ENCODE measurements around the gene CNTN4.
"Not testable (repeated sequence)": the region's sequence is repeated elsewhere in the genome, so short reads cannot be mapped to it uniquely, and the experiment has no call there.

The CNTN4 gene

DNA sequence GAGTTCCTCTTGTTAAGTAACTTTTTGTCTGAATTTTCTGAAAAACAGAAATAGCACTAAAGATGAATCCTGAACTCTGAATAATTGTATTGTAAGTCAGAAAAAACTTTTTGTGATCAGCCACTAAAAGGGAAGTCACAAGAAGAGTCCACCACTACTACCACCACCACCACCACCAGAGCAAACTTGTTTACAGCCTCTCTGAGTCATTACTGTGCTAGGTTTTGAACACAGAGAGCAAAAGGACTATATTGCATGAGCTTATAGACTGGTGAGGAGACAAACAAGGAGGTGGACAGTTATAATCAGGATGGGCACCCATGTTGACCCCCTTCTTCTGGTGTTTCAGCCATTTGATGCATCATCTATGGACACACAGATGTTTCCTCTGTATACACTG, 869.8 kb downstream of the CNTN4 start:
- no peak for DNase-seq (ENCODE audit: low read depth)

DNA sequence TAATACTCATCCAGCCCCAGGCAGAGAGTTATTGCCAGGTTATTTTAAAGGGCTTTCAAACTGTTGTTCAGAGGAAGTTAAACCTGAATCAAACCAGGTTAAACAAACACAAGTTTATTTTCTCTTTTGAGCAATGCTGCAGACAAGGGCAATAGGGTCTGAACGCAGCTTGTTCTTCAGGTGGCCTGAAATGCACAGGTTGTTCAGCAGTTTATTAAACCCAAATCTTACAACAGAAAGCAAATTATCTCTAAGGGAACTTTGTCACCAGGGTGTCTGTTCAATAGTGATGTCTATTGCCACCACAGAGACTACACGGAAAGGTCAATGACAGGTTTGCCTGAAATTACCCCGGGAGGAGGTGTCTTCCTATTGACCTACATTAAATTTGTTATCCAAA, 877.5 kb downstream of the CNTN4 start:
- DNase-seq (ENCODE audit: low read depth) = no peak

DNA sequence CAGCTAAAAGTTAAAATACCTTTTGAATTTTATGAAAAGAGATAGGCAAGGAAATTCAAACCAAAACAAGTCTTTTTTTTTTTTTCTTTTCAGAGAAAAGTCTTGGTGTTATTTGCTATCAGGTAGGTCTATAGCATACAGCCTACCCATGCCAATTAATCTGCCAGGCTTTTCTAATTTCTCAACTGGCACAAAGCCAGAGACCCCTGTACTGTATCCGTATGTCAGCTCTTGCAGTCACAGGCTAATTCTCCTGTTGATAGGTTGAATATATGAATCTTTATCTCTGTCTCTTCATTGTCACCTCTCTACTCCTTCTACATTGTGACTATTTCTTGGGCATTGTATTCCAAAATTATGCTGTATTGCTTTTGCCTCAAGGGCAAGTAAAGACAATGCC, 878.1 kb downstream of the CNTN4 start:
- no peak for DNase-seq (ENCODE audit: low read depth)

DNA sequence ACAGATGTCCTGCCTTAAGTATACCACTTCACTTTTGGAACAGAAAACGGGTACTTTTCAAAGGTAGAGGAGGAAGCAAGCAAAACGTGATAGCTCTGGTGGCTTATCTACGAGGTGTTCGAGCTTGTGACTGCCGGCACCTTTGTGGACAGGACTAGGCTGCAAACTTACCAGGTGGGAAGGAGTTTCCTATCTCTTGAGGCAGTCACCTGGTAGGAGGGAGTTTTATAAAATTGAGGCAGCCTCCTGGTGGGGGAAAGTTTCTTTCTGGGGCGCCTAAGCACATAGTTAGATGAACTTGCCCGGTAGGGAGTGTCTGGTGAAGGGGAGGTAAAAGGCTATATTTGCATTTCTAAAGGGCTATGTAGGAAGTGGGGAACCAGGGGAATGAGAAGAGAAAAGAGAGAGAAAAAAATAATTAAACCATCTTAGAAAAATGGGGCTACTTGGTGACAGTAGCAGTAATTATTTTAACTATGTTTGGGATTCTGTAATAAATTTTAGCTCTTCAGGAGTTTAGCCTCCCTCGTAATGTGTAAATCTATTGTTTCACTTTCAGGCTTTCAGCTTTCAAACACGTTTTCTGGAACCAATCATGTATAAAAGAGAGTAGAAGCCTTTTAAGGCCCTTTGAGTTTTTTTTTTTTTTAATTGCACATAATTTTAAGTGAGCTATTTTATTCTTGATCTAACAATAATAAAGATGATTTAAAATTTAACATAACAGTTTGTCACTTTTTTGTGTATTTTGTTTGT, 880.5 kb downstream of the CNTN4 start:
- no peak for DNase-seq (ENCODE audit: low read depth)

DNA sequence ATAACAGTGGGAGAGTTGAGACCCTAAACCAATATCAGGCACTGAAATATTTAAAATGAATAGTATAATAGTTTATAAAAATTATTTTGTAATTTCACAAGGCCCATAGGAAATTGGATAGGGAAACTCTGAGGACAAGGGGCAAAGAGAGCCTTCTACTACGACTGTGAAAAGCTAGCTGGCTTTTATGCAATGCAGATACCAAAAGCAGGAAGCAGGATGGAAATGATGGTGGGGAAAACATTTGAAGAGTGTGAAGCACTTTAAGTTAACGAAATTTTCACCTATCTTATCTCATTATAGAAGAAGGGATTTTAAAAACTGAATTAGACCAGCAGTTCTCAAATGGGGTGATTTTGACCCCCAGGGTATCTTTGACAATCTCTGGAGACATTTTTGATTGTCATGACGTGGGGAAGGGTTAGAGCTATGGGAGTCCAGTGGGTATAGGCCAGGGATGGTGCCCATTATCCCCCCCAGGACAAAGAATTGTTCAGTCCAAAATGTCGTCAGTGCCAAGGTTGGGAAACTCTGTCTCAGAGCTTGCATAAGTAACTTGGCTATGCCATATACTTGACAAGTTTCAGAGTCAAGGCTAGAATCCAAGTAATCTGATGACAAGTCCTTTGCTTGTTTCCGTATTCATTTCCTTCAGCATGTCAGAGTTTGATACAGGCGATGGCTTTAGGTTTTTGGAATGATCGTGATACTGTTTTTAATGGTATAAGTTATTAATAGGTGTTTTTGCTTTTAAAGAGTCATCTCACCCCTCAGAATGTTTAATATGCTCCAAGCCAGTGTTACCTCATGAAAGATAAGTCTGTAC, 885.6 kb downstream of the CNTN4 start:
- DNase-seq (ENCODE audit: low read depth) = no peak

DNA sequence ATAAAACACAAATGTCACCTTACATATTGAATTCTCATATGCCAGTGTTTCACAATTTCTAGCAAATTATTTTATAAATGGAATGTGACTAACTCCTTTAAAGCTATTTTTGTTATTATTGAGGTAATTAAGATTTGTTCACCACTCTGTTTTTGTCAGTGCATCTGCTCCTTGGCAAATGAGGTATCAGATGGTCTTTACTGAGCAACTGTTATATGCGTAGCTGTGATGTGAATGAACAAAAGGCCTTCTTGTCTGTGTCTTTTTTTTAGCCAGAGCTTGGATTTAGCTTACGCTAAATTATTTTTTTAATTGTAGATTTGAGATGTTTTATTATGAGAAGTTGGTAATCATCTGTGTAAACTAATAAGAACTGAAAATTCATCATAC, 886.2 kb downstream of the CNTN4 start:
- DNase-seq (ENCODE audit: low read depth) = no peak

DNA sequence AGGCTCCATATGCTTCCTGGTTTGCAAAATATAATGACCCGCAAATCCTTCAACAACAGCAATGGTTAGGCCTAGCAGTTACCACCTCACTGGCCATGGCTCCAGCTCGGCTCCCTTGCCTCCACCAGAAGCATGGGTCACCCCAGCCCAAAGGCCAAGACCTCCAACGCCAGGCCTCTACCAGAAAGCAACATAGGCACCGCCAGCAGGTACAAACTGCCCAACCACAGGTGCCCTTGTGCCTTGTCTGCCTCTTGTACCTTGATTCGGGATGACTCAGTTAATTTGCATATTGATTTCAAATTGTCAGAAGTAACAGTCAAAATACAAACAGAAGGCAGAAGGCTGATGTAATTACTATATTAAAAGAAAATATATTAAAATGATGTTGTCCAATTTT, 886.8 kb downstream of the CNTN4 start:
- no peak for DNase-seq (ENCODE audit: low read depth)

DNA sequence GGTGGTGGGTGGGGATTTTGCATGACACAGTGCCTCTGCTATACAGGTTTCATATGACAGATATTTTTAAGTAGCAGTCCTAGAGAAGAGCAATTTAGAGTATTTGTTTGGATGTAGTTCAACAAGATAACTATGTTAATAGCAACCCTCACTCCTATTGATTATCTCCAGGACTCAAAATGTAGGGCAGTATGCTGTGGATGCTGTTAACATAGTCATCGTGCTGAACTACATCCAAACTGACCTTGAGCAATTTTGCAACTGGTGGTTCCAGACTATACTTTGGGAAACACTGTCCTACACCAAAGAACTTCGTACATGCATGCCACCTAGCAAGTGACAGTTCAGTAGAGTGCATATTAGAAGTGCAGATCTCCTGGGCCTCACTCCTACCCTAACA, 893.9 kb downstream of the CNTN4 start:
- DNase-seq (ENCODE audit: low read depth) = no peak

DNA sequence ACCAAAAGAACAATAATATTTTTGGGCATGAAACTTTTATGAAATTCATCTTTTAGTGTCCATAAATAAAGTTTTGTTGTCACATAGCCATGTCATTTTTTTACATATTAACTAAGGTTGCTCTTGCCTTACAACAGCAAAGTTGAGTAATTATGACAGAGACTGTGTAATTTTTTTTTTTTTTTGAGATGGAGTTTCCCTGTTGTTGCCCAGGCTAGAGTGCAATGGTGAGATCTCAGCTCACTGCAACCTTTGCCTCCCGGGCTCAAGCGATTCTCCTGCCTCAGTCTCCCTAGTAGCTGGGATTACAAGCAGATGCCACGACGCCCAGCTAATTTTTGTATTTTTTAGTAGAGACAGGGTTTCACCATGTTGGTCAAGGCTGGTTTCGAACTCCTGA, 894.5 kb downstream of the CNTN4 start:
- DNase-seq (ENCODE audit: low read depth) = not testable (repeated sequence)

DNA sequence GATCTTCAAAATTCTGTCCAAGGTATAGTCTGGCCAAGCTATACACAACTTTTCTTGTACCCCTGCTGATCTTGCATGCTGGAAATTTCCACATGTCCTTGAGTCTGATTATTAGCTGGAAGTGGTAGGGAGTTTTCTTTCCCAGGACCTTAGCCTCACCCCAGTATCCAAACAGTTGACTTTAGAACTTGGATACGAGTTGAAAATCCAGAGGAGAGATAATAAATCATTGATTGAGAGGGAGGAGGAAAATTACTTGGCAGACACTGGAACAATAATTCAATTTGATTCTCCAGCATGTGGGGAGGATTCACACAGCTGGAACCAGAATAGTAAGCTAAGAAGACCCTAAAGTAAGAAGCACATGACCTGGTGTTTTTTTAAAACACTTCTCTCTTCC, 895.1 kb downstream of the CNTN4 start:
- no peak for DNase-seq (ENCODE audit: low read depth)

DNA sequence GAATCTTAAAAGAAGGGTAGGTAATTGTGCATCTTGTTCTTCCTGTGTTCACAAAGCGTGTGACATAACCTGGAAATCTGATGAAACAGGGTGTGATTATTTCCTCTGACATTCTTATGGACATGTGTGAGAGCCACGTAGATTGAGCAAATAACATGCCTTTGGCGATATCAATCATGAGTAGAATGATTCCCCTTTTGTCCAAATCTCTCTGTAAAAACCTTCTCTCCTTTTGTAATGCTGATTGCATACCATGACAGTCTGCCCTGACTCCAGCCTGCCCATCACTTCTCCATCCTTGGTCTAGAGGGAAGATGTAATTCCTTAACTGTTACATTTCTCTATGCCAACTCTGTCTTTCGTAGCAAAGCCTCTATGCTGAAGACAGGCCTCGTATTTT, 896.5 kb downstream of the CNTN4 start:
- no peak for DNase-seq (ENCODE audit: low read depth)

DNA sequence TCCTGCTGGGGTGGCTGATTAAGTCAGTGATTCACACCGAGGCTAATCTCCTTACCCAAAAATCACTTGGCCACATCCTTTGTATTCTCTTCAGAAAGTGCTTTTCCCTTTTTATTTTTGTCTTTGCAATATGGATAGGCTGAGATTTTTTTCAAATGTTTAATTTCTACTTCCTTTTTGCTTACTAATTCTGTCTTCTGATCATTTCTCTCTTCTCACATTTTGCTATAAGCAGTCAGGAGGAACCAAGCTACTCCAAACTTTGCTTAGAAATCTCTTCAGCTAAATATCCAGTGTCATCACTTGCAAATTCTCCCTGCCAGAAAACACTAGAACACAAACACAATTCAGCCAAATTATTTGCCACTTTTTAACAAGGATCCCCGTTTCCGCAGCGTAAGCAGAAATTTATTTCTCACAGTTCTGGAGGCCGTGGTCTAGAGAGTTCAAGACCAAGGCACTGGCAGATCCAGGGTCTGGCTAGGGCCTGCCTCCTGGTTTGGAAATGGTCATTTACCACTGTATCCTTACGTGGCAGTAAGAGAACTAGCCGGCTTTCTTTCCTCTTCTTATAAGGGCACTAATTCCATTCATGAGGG, 906.6 kb downstream of the CNTN4 start:
- no peak for DNase-seq (ENCODE audit: low read depth)

DNA sequence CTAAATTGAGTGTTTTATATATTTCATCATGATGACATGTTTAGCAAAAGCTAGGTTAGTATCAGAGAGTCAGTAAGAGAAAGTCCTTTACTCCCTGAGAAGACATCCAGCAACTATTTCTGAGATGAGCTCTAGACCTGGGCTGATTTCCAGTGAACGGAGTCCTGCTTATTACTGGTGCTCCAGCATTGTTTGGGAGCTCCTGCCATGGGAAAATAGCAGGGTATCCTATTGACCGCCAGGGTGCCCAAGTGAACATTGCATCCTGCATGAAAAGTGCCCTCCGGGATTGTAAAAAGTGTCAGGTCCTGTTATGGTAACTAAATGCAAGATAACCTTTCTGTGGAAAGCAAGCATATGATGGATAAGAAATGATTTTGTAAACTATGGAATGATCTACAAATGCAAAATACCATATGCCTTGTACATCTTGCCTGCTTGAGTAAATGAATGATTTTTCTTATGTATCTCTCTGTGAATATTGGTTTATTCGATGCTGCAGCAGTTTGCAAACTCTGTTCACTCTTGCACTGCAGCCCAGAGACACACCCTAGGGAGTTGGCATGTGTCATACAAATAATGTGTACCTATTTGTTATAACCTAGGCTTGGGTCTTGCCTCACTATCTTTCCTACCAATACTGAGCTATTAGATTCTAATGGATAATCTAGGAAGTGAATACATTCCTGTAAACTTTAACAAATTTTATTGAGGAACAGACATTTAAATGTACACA, 914.8 kb downstream of the CNTN4 start:
- DNase-seq (ENCODE audit: low read depth) = no peak

DNA sequence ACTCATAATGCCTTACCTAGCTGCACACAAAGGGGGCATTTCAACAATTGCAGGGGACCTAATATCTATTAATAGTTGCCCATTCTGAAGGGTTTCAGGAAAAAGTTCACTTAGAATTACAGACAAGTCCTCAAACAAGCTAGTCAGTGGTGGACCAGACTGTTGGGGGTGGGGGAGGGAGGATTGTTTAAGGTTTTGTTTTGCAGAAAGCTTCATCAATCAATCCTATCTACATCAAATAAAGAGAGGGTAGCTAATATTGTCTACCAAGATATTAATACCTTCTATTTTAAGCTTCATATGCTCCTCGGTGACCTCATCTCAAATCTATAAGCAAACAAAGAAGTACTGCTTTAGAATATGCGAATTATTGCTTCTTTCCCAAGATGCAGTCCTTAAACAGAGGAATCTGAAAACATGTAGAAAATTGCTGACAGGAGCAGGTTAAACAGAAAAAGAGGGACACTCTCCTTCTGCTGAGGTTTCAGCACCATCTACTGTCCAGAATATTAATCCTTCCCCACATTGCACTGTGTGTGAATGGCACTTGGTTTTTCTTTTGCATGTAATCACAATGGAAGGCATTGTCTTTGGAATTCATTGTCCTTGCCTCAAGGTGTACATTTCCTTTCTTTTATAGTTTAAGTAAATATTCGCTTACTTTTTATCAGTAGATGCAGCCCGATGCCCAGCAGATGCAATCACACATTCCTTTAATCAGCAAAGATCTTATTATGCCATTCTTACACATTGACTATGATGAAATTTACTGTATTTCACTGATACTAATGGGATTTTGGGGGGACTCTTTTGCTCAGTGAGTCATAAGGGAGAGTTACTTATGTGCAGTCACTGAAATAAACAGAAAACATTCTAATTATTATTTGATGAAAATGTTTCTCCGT, 916.8 kb downstream of the CNTN4 start:
- DNase-seq (ENCODE audit: low read depth) = no peak

DNA sequence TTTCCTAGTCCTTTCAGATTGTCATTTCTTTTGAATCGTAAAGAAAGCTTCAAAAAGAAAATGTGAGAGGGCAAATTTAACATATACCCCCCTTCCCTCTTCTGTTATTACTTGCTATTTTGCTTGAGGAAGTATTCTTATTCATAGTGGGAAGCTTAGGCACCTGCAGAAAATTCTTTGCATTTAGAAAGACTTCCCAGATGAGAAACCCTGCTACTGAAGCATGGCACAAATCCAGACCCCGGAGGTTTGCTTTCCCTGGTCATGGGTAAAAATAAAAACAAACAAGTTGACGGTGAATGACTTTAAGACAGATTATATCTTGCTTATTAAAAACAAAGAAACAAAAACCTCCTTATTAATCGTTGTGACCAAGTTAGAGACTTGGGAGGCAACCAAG, 917.6 kb downstream of the CNTN4 start:
- no peak for DNase-seq (ENCODE audit: low read depth)

DNA sequence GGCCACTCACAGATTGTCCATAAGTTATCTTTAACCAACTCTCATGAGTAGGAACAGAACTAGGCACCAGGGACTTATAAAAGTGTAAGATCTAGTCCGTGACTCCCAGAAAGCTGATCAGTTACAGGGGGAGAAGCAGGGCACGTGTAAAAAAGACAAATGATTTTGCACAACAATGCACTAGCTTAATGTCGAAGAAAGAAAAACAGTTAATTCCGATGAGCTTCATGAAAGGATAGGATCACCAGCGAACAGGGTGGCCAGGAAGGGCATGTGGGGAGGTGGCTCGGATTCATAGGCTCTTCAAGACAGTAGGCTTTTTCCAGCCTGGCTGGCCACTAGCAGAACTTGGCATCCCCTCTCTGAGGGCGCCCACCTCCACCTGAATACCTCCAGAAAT, 921.5 kb downstream of the CNTN4 start:
- DNase-seq (ENCODE audit: low read depth) = no peak

DNA sequence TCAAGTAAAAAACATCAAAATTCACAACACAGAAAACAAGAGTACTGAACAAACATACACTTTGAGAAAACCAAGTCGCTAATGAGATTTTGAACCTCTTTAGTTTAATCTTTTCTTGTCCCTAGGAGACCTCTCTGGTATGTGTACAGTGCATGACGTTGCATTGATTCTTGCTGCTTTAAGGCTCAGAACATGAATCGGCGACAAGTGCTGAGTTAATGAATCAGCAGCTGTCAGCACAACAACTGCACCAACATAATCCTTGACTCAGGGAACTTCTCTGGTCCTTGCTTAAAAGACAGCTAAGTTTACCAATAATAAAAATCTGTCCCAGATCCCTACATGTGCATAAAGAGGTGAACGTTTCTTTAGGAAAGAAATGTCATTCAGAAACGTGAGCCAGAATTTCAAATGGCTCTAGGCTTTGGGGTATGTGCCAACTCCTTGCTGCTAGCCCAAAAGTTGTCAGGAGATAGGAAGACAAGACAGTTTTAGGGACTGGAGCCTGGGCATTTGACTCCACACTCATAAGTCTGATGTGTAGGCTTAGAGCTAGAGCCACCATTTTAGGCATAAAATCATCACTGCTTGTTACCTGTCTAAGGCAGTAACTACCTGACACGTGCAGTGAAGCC, 924.6 kb downstream of the CNTN4 start:
- no peak for DNase-seq (ENCODE audit: low read depth)

DNA sequence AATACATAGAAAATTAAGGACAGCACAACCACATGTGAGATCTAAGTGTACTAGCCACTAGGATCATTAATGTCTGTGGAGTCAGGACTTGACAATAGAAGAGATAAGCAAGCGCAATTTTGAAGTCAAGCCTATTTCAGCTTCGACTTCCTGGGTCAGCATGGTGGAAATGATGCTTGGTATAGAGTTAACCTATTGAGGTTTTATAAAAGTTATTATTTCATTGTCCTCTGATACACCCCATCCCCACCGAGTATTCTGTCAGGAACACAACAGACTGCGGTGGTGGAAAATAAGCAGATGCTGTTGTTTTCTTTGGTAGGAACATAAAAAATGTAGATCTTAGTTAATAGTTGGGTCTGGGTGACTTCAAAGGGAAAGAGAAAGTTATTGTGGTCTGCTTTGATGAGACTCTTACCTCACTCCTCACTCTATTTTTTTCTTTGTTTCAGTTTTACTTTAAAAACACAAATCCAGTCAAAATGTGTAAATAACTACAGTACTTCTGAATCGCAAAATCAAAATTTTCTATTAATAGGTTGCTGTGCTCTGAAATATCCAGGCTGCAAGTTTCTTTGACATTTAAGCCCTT, 929.4 kb downstream of the CNTN4 start:
- no peak for DNase-seq (ENCODE audit: low read depth)

DNA sequence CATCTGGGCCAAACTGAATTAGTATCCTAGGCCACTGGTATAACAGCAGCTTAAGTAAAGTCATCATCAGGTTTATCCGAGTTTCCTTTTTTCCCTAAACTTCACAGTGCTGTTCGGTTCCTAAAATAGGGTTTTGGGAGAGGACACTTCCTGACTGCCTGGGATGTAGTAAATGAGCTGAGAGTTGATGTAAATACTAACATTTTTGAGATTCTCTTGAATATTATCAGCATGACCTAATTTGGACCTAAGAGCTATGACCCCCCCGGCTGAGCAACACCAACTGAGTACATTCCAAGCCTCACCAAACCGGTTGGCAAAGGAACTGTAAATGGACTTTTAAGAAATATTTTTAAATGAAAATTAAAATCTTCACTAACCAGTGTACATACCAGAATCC, 932.7 kb downstream of the CNTN4 start:
- DNase-seq (ENCODE audit: low read depth) = no peak

DNA sequence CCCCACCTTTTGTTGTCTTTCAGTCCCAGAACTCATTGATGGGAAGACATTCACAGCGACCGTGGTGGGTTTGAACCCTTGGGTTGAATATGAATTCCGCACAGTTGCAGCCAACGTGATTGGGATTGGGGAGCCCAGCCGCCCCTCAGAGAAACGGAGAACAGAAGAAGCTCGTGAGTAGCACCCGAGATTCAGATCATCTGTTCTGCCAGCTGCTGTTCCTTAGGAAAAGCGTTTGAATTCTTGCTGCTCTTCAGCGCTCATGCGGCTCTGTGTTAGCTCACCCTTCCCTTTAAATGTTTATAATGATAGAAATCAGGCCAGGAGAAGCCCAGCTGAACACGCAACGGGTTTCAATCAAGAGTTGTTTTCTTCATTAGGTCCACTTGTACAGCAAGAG, 938.5 kb downstream of the CNTN4 start:
- no peak for DNase-seq (ENCODE audit: low read depth)

Data from non-pigmented ciliary epithelial cell (primary cell).